Neutrophil (primary cell): Measurements from ENCODE around the gene CNTNAP2.

Experiments
- H3K27ac ChIP-seq: fragments of 200-600 bp; sonication (generic); 2 replicates; pipeline ENCODE4 v1.5.1; 2016; ENCODE audit warnings: mild to moderate bottlenecking, moderate library complexity
- H3K27me3 ChIP-seq: fragments of 200-600 bp; sonication (generic); 2 replicates; pipeline ENCODE4 v1.6.0; 2016; ENCODE audit warnings: mild to moderate bottlenecking
- H3K36me3 ChIP-seq: fragments of 200-600 bp; sonication (generic); 2 replicates; pipeline ENCODE4 v1.5.1; 2017
- H3K4me1 ChIP-seq, 2 experiments: fragments of 200-600 bp in 1 of 2; sonication (generic) in 1 of 2; 1 replicate in 1 of 2; 2 replicates in 1 of 2; pipeline versions ENCODE4 v1.5.1 to v1.6.1; 2013 to 2016; ENCODE audit warnings: low read depth in 1 of 2, low read length in 1 of 2, mild to moderate bottlenecking in 1 of 2, moderate library complexity in 1 of 2; ENCODE audit not compliant: control insufficient read depth in 1 of 2, insufficient read depth in 1 of 2
- H3K4me3 ChIP-seq, 2 experiments: fragments of 200-600 bp in 1 of 2; sonication (generic) in 1 of 2; 1 replicate in 1 of 2; 2 replicates in 1 of 2; pipeline ENCODE4 v1.5.1; 2013 to 2016; ENCODE audit warnings: low read depth in 1 of 2, low read length in 1 of 2, mild to moderate bottlenecking in 1 of 2, moderate library complexity in 1 of 2
- H3K9me3 ChIP-seq: fragments of 200-600 bp; sonication (generic); 2 replicates; pipeline ENCODE4 v1.5.1; 2016
- CTCF ChIP-seq: fragments of 200-600 bp; sonication (generic); IDR thresholded peaks from 2 replicates; pipeline ENCODE4 v1.5.1; 2016; ENCODE audit warnings: antibody characterized with exemption

Gene CNTNAP2

GRCh38 chr7:148187471-148187870, 2070.9 kb downstream of the CNTNAP2 start:
- no peak overlapping the region for H3K27ac ChIP-seq
- no peak for TF ChIP-seq CTCF
- no peak overlapping the region for H3K4me3 ChIP-seq
- no peaks in the 10 kb centered on the region for H3K9me3 ChIP-seq
- H3K36me3 ChIP-seq: no peaks in the 10 kb centered on the region
- H3K4me1 ChIP-seq: peaks cover 3 to 12% of the 10 kb centered on the region in 2 experiments
- H3K27me3 ChIP-seq: no peaks in the 10 kb centered on the region

GRCh38 chr7:148191391-148192065, 2074.9 kb downstream of the CNTNAP2 start:
- Histone ChIP-seq H3K9me3 (no peaks in the 10 kb centered on the region), H3K4me1 (peaks cover 3 to 15% of the 10 kb centered on the region in 2 experiments), H3K27me3 (no peaks in the 10 kb centered on the region), H3K27ac (no peak overlapping the region), H3K36me3 (no peaks in the 10 kb centered on the region), H3K4me3 (no peak overlapping the region)
- no peak for TF ChIP-seq CTCF

GRCh38 chr7:148192491-148192890, 2075.9 kb downstream of the CNTNAP2 start:
- H3K27ac ChIP-seq: no peak overlapping the region
- no peak overlapping the region for H3K4me3 ChIP-seq
- H3K9me3 ChIP-seq: no peaks in the 10 kb centered on the region
- no peak for TF ChIP-seq CTCF
- no peaks in the 10 kb centered on the region for H3K27me3 ChIP-seq
- H3K36me3 ChIP-seq: no peaks in the 10 kb centered on the region
- peaks cover 3 to 15% of the 10 kb centered on the region in 2 experiments for H3K4me1 ChIP-seq

- TF ChIP-seq CTCF: no peak
- Histone ChIP-seq H3K4me1 (no peaks in the 10 kb centered on the region), H3K9me3 (no peaks in the 10 kb centered on the region), H3K4me3 (no peak overlapping the region), H3K27me3 (no peaks in the 10 kb centered on the region), H3K36me3 (no peaks in the 10 kb centered on the region), H3K27ac (no peak overlapping the region)
Measured at GRCh38 chr7:148201992-148202391, 2085.4 kb downstream of the CNTNAP2 start.

DNA sequence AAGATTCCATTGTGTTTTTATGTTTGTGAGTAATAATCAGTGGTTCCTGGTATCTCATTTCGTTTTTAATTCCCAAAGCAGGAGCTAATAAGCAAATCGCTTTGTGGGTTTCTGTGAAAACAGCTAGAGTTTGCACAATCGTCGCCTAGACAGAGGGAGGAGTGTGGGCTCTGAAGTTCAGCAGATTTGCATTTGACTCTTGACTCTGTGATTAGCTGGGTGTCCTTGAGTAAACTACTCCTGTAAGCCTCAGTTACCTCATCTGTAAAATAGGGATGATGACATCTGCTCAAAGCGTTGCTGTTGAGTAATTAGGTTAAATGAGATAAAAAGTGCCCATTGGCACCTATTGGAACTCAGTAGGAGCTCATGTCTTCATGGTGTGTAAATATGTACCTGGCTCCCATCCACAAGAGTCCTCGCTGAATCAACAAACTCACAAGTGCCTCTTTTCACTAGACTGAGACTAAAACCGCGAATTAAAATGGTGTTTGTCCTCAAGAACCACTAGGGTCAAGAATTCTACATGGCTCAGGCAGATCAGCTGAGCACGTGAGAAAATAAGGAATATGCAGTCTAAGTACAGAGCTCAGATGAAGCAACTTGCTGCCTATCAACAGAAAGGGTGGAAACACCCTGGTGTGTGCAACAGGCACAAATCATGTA, 2088.2 kb downstream of the CNTNAP2 start:
- Histone ChIP-seq H3K27ac (no peak overlapping the region), H3K4me1 (no peaks in the 10 kb centered on the region), H3K9me3 (no peaks in the 10 kb centered on the region), H3K4me3 (no peak overlapping the region), H3K27me3 (no peaks in the 10 kb centered on the region), H3K36me3 (no peaks in the 10 kb centered on the region)
- no peak for TF ChIP-seq CTCF
